ENCODE results near the gene MAP2K5. TPM values are rescaled to one million over a fixed set of nuclear protein-coding genes. Genes with fewer than 3 reads are reported as not detected.

MAP2K5 gene
- total RNA-seq, 1 donor from 2014 or later = 29.0 TPM

- H3K9me3 Mint-ChIP-seq (ENCODE audit: unreplicated experiment) = no peaks in the 10 kb centered on the region
- no peak overlapping the region for H3K4me3 Mint-ChIP-seq (ENCODE audit: unreplicated experiment)
- no peak for DNase-seq
- no peaks in the 10 kb centered on the region for H3K36me3 Mint-ChIP-seq (ENCODE audit: unreplicated experiment)
- no peak overlapping the region for H3K27ac Mint-ChIP-seq (ENCODE audit: unreplicated experiment)
- H3K27me3 Mint-ChIP-seq (ENCODE audit: unreplicated experiment) = peaks cover 4% of the 10 kb centered on the region
- TF ChIP-seq CTCF (IDR thresholded peaks at IDR 0.05; ENCODE audit: partially characterized antibody, unreplicated experiment) = no peak
- H3K4me1 Mint-ChIP-seq (ENCODE audit: low read depth, unreplicated experiment) = peaks cover 72% of the 10 kb centered on the region
These were observed 234.6 kb downstream of the MAP2K5 start for GRCh38 chr15:67777071-67777470.

GRCh38 chr15:67777773-67778172 lies 235.3 kb downstream of the MAP2K5 start:
- no peak for TF ChIP-seq CTCF (IDR thresholded peaks at IDR 0.05; ENCODE audit: partially characterized antibody, unreplicated experiment)
- Mint-ChIP-seq H3K27me3 (ENCODE audit: unreplicated experiment) (peaks cover 5% of the 10 kb centered on the region), H3K4me3 (ENCODE audit: unreplicated experiment) (no peak overlapping the region), H3K9me3 (ENCODE audit: unreplicated experiment) (no peaks in the 10 kb centered on the region), H3K4me1 (ENCODE audit: low read depth, unreplicated experiment) (peaks cover 74% of the 10 kb centered on the region), H3K27ac (ENCODE audit: unreplicated experiment) (no peak overlapping the region), H3K36me3 (ENCODE audit: unreplicated experiment) (no peaks in the 10 kb centered on the region)
- no peak for DNase-seq

- Mint-ChIP-seq H3K27me3 (ENCODE audit: unreplicated experiment) (peaks cover 5% of the 10 kb centered on the region), H3K9me3 (ENCODE audit: unreplicated experiment) (peaks cover 4% of the 10 kb centered on the region), H3K4me1 (ENCODE audit: low read depth, unreplicated experiment) (peaks cover 74% of the 10 kb centered on the region), H3K36me3 (ENCODE audit: unreplicated experiment) (no peaks in the 10 kb centered on the region), H3K27ac (ENCODE audit: unreplicated experiment) (no peak overlapping the region), H3K4me3 (ENCODE audit: unreplicated experiment) (no peak overlapping the region)
- no peak for TF ChIP-seq CTCF (IDR thresholded peaks at IDR 0.05; ENCODE audit: partially characterized antibody, unreplicated experiment)
- no peak for DNase-seq
These were observed 236.6 kb downstream of the MAP2K5 start for GRCh38 chr15:67778968-67779548.

- TF ChIP-seq CTCF (IDR thresholded peaks at IDR 0.05; ENCODE audit: partially characterized antibody, unreplicated experiment) = no peak
- peaks cover 7% of the 10 kb centered on the region for H3K9me3 Mint-ChIP-seq (ENCODE audit: unreplicated experiment)
- H3K27ac Mint-ChIP-seq (ENCODE audit: unreplicated experiment) = peak overlapping the region; percentile 72
- H3K4me3 Mint-ChIP-seq (ENCODE audit: unreplicated experiment) = peak overlapping the region; percentile 18
- peaks cover 77% of the 10 kb centered on the region for H3K4me1 Mint-ChIP-seq (ENCODE audit: low read depth, unreplicated experiment)
- peaks cover 5% of the 10 kb centered on the region for H3K27me3 Mint-ChIP-seq (ENCODE audit: unreplicated experiment)
- no peaks in the 10 kb centered on the region for H3K36me3 Mint-ChIP-seq (ENCODE audit: unreplicated experiment)
- no peak for DNase-seq
These were observed 237.1 kb downstream of the MAP2K5 start for GRCh38 chr15:67779549-67780111.

- Mint-ChIP-seq H3K9me3 (ENCODE audit: unreplicated experiment) (peaks cover 8% of the 10 kb centered on the region), H3K27ac (ENCODE audit: unreplicated experiment) (peak overlapping the region; percentile 95), H3K36me3 (ENCODE audit: unreplicated experiment) (no peaks in the 10 kb centered on the region), H3K4me1 (ENCODE audit: low read depth, unreplicated experiment) (peaks cover 81% of the 10 kb centered on the region), H3K27me3 (ENCODE audit: unreplicated experiment) (peaks cover 5% of the 10 kb centered on the region), H3K4me3 (ENCODE audit: unreplicated experiment) (peak overlapping the region; percentile 1)
- no peak for TF ChIP-seq CTCF (IDR thresholded peaks at IDR 0.05; ENCODE audit: partially characterized antibody, unreplicated experiment)
- no peak for DNase-seq
These were observed 238.6 kb downstream of the MAP2K5 start for GRCh38 chr15:67781061-67781460.
